MM.1S (cell line): ENCODE results near the gene PTPN3.
A peak's percentile ranks its signal among the peaks of the same experiment; 100 is the strongest.

Source experiments
- EZH2 ChIP-seq: fragments of 300-600 bp; sonication (generic); optimal IDR thresholded peaks from 2 replicates; pipeline ENCODE3; 2017; ENCODE audit warnings: low read depth, mild to moderate bottlenecking, antibody characterized with exemption, low read length, mixed read lengths
- EZH2phosphoT487 ChIP-seq: fragments of 300-600 bp; sonication (generic); IDR thresholded peaks from 2 replicates; pipeline ENCODE4 v1.6.1; 2018; ENCODE audit warnings: antibody characterized with exemption, low read length
- TF ChIP-seq, protein P1 (sequence below): fragments of 300-600 bp; sonication (generic); IDR thresholded peaks from 2 replicates; pipeline ENCODE4 v1.5.1; 2016; ENCODE audit warnings: antibody characterized with exemption, low read length, mixed read lengths

DNA sequence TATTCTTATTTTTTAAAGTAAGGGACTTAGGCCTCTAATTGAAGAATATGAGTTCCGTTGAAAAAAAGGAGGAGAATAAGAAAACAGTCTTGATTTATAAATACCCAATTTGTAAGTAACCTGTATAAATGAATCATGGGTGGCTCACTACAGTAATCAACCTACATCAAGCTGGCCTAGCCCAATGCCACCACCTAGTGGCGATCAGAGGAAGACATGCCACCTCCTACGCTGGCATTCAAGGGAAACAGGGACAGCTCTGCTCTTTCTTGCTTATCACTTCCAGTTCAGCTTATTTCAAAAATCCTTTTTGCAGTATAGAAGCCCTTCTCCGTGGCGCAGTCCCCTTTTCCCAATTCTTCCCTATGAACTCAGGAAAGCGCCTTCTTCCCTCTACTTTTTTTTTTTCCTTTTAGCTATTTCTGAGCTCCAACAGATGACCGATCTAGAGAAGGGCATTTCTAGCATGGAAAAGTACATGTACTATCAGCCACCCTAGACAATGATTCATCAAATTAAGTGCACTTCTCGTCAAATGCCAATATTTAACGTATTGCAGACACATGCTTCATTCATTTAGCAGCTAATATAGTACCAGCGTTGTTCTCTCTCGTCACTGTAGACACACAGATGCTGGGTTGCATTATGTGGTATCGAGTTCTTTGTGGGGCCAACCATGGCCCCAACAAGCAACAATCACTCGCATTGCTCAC, 28.3 kb downstream of the PTPN3 start:
- TF ChIP-seq, protein P1, sequence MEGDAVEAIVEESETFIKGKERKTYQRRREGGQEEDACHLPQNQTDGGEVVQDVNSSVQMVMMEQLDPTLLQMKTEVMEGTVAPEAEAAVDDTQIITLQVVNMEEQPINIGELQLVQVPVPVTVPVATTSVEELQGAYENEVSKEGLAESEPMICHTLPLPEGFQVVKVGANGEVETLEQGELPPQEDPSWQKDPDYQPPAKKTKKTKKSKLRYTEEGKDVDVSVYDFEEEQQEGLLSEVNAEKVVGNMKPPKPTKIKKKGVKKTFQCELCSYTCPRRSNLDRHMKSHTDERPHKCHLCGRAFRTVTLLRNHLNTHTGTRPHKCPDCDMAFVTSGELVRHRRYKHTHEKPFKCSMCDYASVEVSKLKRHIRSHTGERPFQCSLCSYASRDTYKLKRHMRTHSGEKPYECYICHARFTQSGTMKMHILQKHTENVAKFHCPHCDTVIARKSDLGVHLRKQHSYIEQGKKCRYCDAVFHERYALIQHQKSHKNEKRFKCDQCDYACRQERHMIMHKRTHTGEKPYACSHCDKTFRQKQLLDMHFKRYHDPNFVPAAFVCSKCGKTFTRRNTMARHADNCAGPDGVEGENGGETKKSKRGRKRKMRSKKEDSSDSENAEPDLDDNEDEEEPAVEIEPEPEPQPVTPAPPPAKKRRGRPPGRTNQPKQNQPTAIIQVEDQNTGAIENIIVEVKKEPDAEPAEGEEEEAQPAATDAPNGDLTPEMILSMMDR, result peak; percentile 94
- TF ChIP-seq EZH2 (no peak), EZH2phosphoT487 (no peak)
